Ecto neural progenitor cell (in vitro differentiated cells): ENCODE measurements around the gene SPEF2.

Source experiments
- DNase-seq: peaks from one replicate; pipeline ENCODE4 v3.0.0-alpha.2; 2018; ENCODE audit warnings: low spot score

The SPEF2 gene

DNA sequence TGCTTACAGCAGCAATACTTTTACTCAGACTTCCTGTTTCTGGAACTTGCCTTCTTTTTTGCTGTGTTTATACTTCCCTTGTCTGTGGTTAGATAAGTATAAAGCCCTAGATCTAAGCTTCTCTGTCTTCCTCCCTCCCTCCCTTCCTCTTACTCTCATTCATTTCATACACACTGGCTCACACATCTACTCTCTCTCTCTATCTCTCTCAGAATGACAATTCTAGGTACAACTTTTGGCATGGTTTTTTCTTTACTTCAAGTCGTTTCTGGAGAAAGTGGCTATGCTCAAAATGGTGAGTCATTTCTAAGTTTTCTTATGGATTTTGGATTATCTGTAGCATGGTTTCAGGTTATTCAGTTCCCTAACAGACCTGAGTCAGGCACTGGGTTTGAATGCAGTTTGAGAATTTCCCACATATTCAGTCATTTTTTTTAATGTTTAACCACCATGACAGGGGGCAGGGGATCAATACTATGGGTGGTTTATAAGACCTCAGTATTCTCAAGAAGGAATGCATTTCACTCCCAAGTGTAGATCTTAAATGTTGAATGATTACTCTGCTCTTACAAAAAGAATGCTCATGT, 239.2 kb downstream of the SPEF2 start, which contains the start of gene IL7R:
Gene IL7R, plus strand, starts transcription at position 127 of the 587 bp plus-strand sequence. Its CDS starts 87 bp downstream, at position 214.
- no peak for DNase-seq

GRCh38 chr5:35857606-35858205, 240.0 kb downstream of the SPEF2 start:
- no peak for DNase-seq

GRCh38 chr5:35859101-35859661, 241.5 kb downstream of the SPEF2 start:
- DNase-seq, result no peak

DNA sequence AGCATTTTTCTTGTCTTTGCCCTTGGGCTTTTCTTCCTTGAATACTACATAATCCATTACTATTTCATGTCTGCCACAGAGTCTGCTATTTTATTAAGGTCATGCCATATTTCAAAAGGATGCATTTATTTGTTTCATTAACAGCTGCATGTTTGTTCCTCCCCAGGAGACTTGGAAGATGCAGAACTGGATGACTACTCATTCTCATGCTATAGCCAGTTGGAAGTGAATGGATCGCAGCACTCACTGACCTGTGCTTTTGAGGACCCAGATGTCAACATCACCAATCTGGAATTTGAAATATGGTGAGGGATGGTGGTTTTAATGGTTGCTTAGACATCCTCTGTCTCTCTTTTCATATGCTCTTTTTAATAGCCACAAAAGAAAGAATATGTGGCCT, 243.0 kb downstream of the SPEF2 start:
- DNase-seq, result no peak

DNA sequence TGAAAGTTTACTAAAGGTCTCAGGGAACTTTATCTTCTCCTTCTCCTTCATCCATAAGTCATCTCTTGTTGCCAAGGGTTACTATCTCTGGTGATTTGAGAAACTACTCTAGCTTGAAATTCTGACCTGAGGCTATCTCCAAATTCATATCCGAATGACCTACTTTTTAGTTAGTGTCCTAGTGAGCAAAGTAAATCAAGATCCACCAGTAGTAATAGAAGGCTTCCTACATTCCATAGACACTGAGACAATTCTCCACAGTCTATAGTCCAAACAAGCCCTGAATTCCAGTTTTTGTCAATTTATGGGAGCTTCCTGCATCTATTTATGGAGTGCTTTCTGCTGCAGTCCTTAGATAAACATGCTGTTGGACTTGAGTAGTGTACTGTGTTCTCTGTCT, 244.1 kb downstream of the SPEF2 start:
- DNase-seq, result no peak

- DNase-seq, result no peak
Measured at GRCh38 chr5:35862126-35862525, 244.5 kb downstream of the SPEF2 start.

DNA sequence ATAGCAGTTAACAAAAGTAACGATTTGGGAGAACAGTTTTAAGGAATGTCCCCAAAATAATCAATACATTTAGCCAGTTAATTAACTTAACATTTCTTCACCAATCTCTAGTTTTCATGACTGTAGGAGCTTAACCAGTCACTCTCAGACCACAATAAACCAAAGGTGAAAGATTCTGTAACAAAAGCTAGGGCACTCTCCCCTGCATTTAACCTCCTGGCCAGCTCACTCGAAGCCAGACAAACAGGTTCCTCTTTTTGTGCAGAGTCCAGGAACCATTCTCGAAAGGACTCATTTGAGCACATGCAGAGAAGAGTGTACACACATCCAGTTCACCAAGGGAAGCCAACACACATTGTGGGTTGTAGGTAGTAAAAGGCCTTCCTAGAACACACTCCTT, 245.5 kb downstream of the SPEF2 start:
- no peak for DNase-seq
